ENCODE measurements around the gene LRIT3. TPM values are rescaled to one million over a fixed set of nuclear protein-coding genes. Genes with fewer than 3 reads are reported as not detected.

LRIT3 gene
- total and polyA plus RNA-seq, 12 donors: 0.03 to 0.15 (median 0.06) TPM; not detected in 8

DNA sequence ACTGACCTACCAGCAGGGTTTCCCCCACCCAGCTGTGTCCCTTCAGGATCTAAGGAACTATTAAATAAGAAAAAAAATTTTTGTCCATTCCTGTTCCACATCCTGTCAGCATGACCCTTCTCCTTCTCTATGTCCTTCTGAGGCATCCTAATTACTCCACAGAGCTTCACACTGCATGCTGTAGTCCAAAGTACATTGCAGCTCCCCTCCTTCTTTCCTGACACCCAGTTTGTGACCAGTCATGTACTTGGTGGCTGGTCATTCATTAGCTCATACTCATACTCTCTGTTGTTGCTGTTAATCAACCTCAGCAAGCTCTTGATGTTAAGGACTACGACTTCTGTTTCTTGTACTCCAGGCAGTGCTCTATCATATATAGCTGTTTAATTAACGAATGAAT is 62.3 kb downstream of the LRIT3 start:
- Histone ChIP-seq H3K27me3 (no peaks in the 10 kb centered on the region), H3K36me3 (no peaks in the 10 kb centered on the region), H3K4me1 (peaks cover 0 to 10% (median 0%) of the 10 kb centered on the region in 9 donors), H3K9me3 (peaks cover 0 to 6% (median 0%) of the 10 kb centered on the region in 11 donors), H3K27ac (no peak overlapping the region), H3K4me3 (no peak overlapping the region)
- WGBS, 2 donors: 89 to 91% methylated on average over 2 of the region's 2 CpGs
- DNase-seq (no peak), ATAC-seq (no peak)
- intact Hi-C loops (cut with DNase I): no loop called here
- no peak for TF ChIP-seq CTCF (IDR thresholded peaks at IDR 0.05)

- no peak for TF ChIP-seq CTCF (IDR thresholded peaks at IDR 0.05)
- ATAC-seq (peak; percentile 63 to 92 (median 84)), DNase-seq (peak; percentile 9 to 32)
- Histone ChIP-seq H3K9me3 (no peaks in the 10 kb centered on the region), H3K27ac (peak within 1 kb of the TSS in 9 of 10 donors; percentile 32 to 76 (median 69)), H3K36me3 (no peaks in the 10 kb centered on the region), H3K4me1 (peaks cover 0 to 15% (median 0%) of the 10 kb centered on the region in 9 donors), H3K4me3 (peak within 1 kb of the TSS; percentile 9 to 46 (median 40)), H3K27me3 (no peaks in the 10 kb centered on the region)
- WGBS, 2 donors: 27 to 38% methylated on average over 9 of the region's 9 CpGs
- intact Hi-C loops (cut with DNase I): no loop called here
These were observed 65.0 kb downstream of the LRIT3 start, which contains the start of gene EGF for GRCh38 chr4:109912706-109913595. EGF (plus strand) TSS chr4:109912883; CDS start chr4:109913336, 453 bp downstream.

GRCh38 chr4:109913596-109914241 is 65.8 kb downstream of the LRIT3 start:
- peak overlapping the region; percentile 9 to 46 (median 40) for H3K4me3 ChIP-seq
- H3K4me1 ChIP-seq: peaks cover 0 to 15% (median 0%) of the 10 kb centered on the region in 9 donors
- no peaks in the 10 kb centered on the region for H3K36me3 ChIP-seq
- TF ChIP-seq CTCF (IDR thresholded peaks at IDR 0.05): no peak
- WGBS, 2 donors: 57 to 62% methylated on average over 2 of the region's 2 CpGs
- H3K27me3 ChIP-seq: no peaks in the 10 kb centered on the region
- H3K27ac ChIP-seq: peak overlapping the region in 2 of 10 donors; percentile 32 to 69
- no peak for DNase-seq
- H3K9me3 ChIP-seq: no peaks in the 10 kb centered on the region
- no peak for ATAC-seq
- intact Hi-C loops (cut with DNase I): no loop called here

DNA sequence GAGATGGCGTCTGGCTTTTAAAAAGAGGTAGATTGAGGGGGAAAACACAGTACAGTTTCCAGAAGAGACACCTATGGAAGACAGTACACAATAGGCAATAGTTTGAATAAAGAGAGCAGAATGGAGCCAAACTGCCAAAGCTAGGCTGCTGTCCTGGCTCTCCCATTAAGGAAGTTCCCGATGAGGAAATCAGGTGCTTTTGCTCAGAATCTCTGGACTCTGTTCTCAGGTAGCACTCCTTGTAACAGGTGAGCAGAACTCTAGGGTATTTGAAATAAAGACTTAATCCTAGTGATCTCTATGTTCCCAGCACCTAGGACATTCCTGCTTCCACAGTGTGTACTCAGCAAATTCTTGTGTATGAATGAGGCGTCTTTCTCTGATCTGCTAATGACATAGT is 66.4 kb downstream of the LRIT3 start:
- no peaks in the 10 kb centered on the region for H3K36me3 ChIP-seq
- H3K27ac ChIP-seq: no peak overlapping the region
- intact Hi-C loops (cut with DNase I): no loop called here
- H3K9me3 ChIP-seq: no peaks in the 10 kb centered on the region
- peak overlapping the region in 8 of 10 donors; percentile 29 to 46 (median 42) for H3K4me3 ChIP-seq
- H3K27me3 ChIP-seq: no peaks in the 10 kb centered on the region
- TF ChIP-seq CTCF (IDR thresholded peaks at IDR 0.05): no peak
- peak in 1 of 8 donors; percentile 13 for ATAC-seq
- H3K4me1 ChIP-seq: peaks cover 0 to 15% (median 0%) of the 10 kb centered on the region in 9 donors
- DNase-seq: no peak
- WGBS, 2 donors: 56 to 58% methylated on average over 3 of the region's 3 CpGs
